HG03354 (cell line): ENCODE data around the gene KLK4.

ENCODE experiments used
- ATAC-seq: cut with Tn5 transposase; IDR thresholded peaks from one replicate; pipeline ENCODE4 v1.9.1; 2021; ENCODE audit warnings: mild to moderate bottlenecking; ENCODE audit not compliant: unreplicated experiment, poor library complexity, severe bottlenecking

Gene KLK4

DNA sequence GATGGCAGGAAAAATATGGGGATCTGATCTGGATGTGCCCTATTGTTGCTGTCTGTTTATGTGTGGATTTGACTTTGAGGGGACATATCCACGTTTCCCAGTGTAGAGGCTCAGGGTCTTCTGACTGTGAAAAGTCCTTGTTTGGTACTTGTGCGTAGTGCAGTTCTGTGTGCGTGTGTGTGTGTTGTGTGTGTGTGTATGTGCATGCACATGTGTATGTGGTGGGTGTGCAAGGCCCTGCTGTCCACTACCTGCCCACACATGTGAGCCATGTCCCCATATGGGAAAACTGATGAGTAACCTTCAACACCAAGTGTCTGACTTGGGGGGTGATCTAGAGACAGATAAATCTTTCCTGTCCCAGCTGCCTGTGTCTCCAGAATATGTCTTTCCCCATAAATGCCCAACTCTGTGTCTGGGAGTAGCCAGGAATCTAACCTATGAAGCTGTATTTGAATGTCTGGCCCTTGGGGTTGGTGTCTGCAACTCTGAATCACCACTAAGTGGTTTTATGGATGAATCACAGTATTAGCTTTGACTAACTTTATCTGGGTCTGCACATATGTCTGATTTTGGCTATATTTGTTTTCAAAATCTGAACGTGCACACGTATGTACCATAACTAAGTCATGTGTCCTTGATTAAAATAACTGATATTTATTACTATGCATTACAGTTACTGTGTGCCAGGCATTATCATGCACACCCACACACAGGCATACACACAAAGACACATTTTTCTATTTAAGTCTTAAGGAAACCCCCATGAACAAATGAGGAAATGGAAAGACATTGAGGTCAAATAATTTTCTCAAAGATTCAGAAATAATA, 20.6 kb downstream of the KLK4 start:
- ATAC-seq, result no peak

DNA sequence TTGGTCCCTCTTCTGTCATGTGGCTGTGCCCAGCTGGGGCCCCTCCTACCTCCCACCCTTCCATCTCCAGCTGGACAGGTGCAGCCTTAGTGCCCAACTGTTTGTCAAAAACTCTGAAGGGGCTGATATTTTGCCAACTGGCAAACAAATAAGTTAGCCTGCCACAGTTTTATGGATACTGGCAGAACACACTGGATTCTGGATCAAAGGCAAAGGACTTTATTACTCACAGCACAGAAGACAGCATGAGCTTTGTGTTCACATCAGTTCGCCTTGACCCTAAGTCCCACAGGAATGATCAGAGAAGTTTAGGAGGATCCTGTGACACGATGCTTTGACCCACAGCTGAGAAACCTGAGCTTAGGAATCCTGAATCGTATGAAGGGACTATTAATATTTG, 21.6 kb downstream of the KLK4 start:
- ATAC-seq, result no peak

DNA sequence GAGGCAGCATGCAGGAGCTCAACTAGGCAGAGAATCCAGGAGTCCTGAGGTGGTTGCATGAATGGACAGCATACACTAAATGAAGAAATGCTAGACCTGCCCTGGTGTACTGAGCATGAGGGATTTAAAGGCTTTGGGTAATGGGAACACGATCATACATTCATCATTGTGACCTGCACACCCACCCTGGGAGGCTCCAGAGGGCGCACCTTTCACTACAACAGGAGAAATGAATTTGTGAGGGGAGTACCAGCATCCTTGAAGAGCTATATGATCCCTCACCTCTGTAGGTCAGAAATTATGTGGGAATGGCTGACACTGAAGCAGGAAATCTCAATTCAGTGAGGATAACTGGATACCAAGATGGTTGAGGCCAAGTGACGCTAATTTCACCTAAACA, 29.0 kb downstream of the KLK4 start:
- no peak for ATAC-seq

DNA sequence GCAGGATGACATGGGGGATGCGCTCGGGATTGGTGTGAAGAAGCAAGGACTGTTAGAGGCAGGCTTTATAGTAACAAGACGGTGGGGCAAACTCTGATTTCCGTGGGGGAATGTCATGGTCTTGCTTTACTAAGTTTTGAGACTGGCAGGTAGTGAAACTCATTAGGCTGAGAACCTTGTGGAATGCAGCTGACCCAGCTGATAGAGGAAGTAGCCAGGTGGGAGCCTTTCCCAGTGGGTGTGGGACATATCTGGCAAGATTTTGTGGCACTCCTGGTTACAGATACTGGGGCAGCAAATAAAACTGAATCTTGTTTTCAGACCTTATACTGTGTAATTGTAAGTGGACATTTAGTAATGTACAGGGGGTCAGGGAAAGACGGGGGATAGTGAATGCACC, 31.0 kb downstream of the KLK4 start:
- no peak for ATAC-seq

DNA sequence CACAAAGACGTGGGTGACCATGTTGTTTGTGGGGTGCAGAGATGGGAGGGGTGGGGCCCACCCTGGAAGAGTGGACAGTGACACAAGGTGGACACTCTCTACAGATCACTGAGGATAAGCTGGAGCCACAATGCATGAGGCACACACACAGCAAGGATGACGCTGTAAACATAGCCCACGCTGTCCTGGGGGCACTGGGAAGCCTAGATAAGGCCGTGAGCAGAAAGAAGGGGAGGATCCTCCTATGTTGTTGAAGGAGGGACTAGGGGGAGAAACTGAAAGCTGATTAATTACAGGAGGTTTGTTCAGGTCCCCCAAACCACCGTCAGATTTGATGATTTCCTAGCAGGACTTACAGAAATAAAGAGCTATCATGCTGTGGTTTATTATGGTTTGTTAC, 32.3 kb downstream of the KLK4 start:
- no peak for ATAC-seq

DNA sequence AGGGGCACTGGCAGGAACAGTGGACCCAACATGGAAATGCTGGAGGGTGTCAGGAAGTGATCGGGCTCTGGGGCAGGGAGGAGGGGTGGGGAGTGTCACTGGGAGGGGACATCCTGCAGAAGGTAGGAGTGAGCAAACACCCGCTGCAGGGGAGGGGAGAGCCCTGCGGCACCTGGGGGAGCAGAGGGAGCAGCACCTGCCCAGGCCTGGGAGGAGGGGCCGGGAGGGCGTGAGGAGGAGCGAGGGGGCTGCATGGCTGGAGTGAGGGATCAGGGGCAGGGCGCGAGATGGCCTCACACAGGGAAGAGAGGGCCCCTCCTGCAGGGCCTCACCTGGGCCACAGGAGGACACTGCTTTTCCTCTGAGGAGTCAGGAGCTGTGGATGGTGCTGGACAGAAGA, 33.9 kb downstream of the KLK4 start:
- ATAC-seq, result no peak

DNA sequence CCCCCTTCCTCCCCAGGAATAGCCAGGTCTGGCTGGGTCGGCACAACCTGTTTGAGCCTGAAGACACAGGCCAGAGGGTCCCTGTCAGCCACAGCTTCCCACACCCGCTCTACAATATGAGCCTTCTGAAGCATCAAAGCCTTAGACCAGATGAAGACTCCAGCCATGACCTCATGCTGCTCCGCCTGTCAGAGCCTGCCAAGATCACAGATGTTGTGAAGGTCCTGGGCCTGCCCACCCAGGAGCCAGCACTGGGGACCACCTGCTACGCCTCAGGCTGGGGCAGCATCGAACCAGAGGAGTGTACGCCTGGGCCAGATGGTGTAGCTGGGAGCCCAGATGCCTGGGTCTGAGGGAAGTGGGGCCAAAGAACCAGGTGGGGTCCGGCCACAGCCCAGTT, 34.7 kb downstream of the KLK4 start:
- ATAC-seq, result no peak

DNA sequence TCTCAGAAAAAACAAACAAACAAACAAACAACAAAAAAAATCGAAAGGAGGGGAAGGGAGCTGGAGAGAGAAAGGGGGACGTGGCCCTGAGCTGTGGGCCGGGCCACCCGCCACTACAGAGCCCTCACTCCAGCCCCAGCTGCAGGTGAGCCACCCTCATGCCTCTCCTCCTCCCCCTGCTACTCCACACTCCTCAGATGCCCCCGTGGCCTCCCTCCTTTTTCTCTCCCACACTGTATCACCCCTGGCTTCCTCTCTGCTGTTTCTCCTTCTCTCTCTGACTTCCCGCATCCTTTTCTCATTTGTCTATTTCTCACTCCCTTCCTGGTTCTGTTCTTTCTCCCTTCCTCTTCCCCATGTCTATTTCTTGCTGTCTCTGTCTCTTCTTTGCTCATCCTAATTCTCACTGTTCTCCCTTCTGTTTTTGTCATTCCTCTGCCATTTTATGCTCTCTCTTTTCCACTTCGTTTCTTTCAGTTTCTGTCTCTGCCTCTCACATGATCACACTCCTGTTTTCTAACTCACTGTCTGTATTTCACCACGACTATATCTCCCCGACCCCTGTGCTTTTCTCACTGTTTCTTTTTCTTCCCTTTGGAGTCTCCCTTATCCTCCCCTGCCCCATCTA, 35.3 kb downstream of the KLK4 start:
- no peak for ATAC-seq

DNA sequence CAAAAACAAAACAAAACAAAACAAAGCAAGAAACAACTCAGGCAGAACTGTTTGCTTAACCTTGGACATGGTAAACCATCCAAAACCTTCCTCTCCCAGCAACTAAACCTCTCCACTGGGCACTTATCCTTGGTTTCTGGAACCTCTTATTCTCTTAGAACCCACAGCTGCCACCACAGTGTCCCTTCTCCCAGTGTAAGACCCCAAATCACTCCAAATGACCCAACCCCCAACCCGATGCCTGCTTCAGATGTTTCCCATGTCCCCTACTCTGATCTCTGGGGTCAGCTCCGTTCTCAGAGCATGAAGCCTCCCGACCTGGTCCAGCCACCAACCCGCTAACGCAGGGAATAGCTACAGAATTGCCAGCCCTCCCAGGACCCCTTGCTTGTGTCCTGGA, 37.0 kb downstream of the KLK4 start:
- ATAC-seq, result no peak

DNA sequence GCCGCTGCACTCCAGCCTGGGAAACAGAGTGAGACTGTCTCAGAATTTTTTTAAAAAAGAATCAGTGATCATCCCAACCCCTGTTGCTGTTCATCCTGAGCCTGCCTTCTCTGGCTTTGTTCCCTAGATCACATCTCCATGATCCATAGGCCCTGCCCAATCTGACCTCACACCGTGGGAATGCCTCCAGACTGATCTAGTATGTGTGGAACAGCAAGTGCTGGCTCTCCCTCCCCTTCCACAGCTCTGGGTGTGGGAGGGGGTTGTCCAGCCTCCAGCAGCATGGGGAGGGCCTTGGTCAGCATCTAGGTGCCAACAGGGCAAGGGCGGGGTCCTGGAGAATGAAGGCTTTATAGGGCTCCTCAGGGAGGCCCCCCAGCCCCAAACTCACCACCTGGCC, 38.1 kb downstream of the KLK4 start, which contains the start of gene KLK2:
KLK2 (plus strand) TSS at position 384 of the 400 bp plus-strand sequence. CDS start 35 bp downstream, outside the sequence.
- no peak for ATAC-seq

DNA sequence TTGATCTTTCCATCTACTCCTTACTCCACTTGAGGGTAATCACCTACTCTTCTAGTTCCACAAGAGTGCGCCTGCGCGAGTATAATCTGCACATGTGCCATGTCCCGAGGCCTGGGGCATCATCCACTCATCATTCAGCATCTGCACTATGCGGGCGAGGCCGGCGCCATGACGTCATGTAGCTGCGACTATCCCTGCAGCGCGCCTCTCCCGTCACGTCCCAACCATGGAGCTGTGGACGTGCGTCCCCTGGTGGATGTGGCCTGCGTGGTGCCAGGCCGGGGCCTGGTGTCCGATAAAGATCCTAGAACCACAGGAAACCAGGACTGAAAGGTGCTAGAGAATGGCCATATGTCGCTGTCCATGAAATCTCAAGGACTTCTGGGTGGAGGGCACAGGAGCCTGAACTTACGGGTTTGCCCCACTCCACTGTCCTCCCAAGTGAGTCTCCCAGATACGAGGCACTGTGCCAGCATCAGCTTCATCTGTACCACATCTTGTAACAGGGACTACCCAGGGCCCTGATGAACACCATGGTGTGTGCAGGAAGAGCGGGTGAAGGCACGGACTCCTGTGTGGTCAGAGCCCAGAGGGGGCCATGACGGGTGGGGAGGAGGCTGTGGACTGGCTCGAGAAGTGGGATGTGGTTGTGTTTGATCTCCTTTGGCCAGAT, 40.6 kb downstream of the KLK4 start:
- no peak for ATAC-seq

DNA sequence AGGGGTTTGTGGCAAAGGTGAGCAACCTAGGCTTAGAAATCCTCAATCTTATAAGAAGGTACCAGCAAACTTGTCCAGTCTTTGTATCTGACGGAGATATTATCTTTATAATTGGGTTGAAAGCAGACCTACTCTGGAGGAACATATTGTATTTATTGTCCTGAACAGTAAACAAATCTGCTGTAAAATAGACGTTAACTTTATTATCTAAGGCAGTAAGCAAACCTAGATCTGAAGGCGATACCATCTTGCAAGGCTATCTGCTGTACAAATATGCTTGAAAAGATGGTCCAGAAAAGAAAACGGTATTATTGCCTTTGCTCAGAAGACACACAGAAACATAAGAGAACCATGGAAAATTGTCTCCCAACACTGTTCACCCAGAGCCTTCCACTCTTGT, 41.7 kb downstream of the KLK4 start:
- no peak for ATAC-seq

DNA sequence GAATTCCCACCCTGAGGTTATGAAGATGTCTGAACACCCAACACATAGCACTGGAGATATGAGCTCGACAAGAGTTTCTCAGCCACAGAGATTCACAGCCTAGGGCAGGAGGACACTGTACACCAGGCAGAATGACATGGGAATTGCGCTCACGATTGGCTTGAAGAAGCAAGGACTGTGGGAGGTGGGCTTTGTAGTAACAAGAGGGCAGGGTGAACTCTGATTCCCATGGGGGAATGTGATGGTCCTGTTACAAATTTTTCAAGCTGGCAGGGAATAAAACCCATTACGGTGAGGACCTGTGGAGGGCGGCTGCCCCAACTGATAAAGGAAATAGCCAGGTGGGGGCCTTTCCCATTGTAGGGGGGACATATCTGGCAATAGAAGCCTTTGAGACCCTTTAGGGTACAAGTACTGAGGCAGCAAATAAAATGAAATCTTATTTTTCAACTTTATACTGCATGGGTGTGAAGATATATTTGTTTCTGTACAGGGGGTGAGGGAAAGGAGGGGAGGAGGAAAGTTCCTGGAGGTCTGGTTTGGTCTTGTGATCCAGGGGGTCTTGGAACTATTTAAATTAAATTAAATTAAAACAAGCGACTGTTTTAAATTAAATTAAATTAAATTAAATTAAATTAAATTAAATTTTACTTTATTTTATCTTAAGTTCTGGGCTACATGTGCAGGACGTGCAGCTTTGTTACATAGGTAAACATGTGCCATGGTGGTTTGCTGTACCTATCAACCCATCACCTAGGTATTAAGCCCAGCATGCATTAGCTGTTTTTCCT, 49.5 kb downstream of the KLK4 start:
- no peak for ATAC-seq

DNA sequence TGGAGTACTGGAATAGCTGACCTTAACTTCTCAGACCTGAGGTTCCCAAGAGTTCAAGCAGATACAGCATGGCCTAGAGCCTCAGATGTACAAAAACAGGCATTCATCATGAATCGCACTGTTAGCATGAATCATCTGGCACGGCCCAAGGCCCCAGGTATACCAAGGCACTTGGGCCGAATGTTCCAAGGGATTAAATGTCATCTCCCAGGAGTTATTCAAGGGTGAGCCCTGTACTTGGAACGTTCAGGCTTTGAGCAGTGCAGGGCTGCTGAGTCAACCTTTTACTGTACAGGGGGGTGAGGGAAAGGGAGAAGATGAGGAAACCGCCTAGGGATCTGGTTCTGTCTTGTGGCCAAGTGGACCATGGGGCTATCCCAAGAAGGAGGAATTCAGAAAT, 50.2 kb downstream of the KLK4 start:
- no peak for ATAC-seq

DNA sequence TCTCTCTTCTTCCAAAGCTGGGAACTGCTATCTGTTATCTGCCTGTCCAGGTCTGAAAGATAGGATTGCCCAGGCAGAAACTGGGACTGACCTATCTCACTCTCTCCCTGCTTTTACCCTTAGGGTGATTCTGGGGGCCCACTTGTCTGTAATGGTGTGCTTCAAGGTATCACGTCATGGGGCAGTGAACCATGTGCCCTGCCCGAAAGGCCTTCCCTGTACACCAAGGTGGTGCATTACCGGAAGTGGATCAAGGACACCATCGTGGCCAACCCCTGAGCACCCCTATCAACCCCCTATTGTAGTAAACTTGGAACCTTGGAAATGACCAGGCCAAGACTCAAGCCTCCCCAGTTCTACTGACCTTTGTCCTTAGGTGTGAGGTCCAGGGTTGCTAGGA, 51.3 kb downstream of the KLK4 start:
- ATAC-seq, result no peak

DNA sequence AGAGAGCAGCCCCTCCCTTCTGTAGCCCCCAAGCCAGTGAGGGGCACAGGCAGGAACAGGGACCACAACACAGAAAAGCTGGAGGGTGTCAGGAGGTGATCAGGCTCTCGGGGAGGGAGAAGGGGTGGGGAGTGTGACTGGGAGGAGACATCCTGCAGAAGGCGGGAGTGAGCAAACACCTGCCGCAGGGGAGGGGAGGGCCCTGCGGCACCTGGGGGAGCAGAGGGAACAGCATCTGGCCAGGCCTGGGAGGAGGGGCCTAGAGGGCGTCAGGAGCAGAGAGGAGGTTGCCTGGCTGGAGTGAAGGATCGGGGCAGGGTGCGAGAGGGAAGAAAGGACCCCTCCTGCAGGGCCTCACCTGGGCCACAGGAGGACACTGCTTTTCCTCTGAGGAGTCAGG, 52.3 kb downstream of the KLK4 start:
- ATAC-seq, result no peak

DNA sequence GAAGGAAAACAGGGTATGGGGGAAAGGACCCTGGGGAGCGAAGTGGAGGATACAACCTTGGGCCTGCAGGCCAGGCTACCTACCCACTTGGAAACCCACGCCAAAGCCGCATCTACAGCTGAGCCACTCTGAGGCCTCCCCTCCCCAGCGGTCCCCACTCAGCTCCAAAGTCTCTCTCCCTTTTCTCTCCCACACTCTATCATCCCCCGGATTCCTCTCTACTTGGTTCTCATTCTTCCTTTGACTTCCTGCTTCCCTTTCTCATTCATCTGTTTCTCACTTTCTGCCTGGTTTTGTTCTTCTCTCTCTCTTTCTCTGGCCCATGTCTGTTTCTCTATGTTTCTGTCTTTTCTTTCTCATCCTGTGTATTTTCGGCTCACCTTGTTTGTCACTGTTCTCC, 53.8 kb downstream of the KLK4 start:
- no peak for ATAC-seq
